ENCODE results near the gene NFIL3. TPM values are rescaled to one million over a fixed set of nuclear protein-coding genes. Genes with fewer than 3 reads are reported as not detected.

NFIL3 gene
- total and polyA plus RNA-seq, 4 experiments from 2014 or later = 1.8 to 3.3 (median 2.6) TPM

DNA sequence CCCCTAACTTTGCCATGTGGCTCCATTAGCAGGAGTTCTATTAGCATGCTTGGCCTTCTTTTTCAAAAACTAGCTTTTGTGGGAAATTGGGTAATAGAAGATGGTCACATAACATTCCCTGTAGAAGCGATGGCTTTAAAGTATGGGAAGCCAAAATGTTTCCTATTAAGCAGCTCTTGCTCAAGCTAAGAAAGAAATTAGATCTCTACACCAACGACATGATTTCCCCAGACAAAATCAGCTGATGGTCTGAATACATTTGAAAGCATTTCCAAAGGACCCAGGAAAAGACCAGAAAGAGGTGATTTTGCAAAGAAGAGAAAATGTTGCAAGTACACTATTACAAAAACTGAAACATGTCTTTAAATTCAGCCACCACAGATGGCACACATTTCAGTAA lies 4.8 kb upstream of the NFIL3 start:
- peak overlapping the region in 1 of 7 donors; percentile 23 for H3K27ac Mint-ChIP-seq
- no peak for DNase-seq
- Histone ChIP-seq H3K9me3 (ENCODE audit: control insufficient read depth in 1 of 2, low read length in 2 of 2) (no peaks in the 10 kb centered on the region), H3K27ac (ENCODE audit: low read depth, low read length) (no peak overlapping the region), H3K4me1 (ENCODE audit: insufficient read depth, low read length) (peaks cover 16% of the 10 kb centered on the region), H3K27me3 (ENCODE audit: insufficient read depth, low read length) (peaks cover 5% of the 10 kb centered on the region), H3K4me3 (ENCODE audit: low read length in 2 of 2) (no peak overlapping the region), H3K36me3 (ENCODE audit: insufficient read depth, low read length) (no peaks in the 10 kb centered on the region)
- H3K9me3 Mint-ChIP-seq = peaks cover 0 to 2% (median 0%) of the 10 kb centered on the region in 8 donors
- H3K27me3 Mint-ChIP-seq = peaks cover 4 to 6% of the 10 kb centered on the region in 2 donors
- peaks cover 16 to 19% (median 19%) of the 10 kb centered on the region in 4 donors for H3K4me1 Mint-ChIP-seq
- CTCF ChIA-PET (ENCODE audit: partially characterized antibody) = interaction anchor here (1.1 to 8.1 kb wide), 4 partner anchors 11 to 512 kb away, joined by 3 to 155 read pairs (median 62); no protein-coding TSS in a partner anchor
- POLR2A ChIA-PET (ENCODE audit: partially characterized antibody) = no interaction called here
- H3K36me3 Mint-ChIP-seq = peaks cover 0 to 9% of the 10 kb centered on the region in 2 donors
- intact Hi-C loops (cut with micrococcal nuclease) = loop anchor here (5.0 to 10.0 kb wide), 2 partner anchors 299 to 896 kb away; partner anchors contain the start of genes CENPP and NOL8
- H3K4me3 Mint-ChIP-seq = no peak overlapping the region

DNA sequence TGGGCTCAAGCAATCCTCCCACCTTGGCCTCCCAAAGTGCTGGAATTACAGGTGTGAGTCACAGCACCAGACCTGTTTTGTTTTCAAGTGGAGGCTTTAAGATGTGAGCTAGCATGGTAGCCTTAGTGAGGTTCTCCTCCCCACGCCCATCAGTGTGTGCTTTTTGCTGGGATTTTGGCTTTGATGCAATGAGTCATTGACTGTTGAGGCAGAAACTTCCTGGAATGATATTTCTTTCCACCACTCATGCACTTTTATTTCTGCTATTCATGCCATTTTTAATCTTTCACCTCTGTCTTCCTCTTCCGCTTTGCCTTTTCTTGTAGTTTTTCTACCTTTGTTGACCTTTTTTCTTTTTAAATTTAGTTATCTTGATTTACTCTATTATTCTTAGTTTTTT lies 4.2 kb upstream of the NFIL3 start:
- no peak overlapping the region for H3K4me3 Mint-ChIP-seq
- intact Hi-C loops (cut with micrococcal nuclease) = loop anchor here (5.0 to 10.0 kb wide), 2 partner anchors 299 to 897 kb away; partner anchors contain the start of genes CENPP and NOL8
- peaks cover 5% of the 10 kb centered on the region for H3K27me3 ChIP-seq (ENCODE audit: insufficient read depth, low read length)
- H3K36me3 Mint-ChIP-seq = peaks cover 0 to 14% of the 10 kb centered on the region in 2 donors
- H3K4me1 Mint-ChIP-seq = peaks cover 20 to 24% (median 23%) of the 10 kb centered on the region in 4 donors
- no peak overlapping the region for H3K27ac ChIP-seq (ENCODE audit: low read depth, low read length)
- DNase-seq = no peak
- peaks cover 19% of the 10 kb centered on the region for H3K4me1 ChIP-seq (ENCODE audit: insufficient read depth, low read length)
- H3K4me3 ChIP-seq (ENCODE audit: low read length in 2 of 2) = no peak overlapping the region
- H3K36me3 ChIP-seq (ENCODE audit: insufficient read depth, low read length) = no peaks in the 10 kb centered on the region
- peaks cover 6% of the 10 kb centered on the region in 2 donors for H3K27me3 Mint-ChIP-seq
- ChIA-PET CTCF (ENCODE audit: partially characterized antibody) (interaction anchor here (1.1 to 8.1 kb wide), 5 partner anchors 7 to 512 kb away, joined by 3 to 155 read pairs (median 10); no protein-coding TSS in a partner anchor), POLR2A (ENCODE audit: partially characterized antibody) (no interaction called here)
- peaks cover 0 to 2% (median 0%) of the 10 kb centered on the region in 8 donors for H3K9me3 Mint-ChIP-seq
- H3K27ac Mint-ChIP-seq = peak overlapping the region in 1 of 7 donors; percentile 23
- no peaks in the 10 kb centered on the region for H3K9me3 ChIP-seq (ENCODE audit: control insufficient read depth in 1 of 2, low read length in 2 of 2)

DNA sequence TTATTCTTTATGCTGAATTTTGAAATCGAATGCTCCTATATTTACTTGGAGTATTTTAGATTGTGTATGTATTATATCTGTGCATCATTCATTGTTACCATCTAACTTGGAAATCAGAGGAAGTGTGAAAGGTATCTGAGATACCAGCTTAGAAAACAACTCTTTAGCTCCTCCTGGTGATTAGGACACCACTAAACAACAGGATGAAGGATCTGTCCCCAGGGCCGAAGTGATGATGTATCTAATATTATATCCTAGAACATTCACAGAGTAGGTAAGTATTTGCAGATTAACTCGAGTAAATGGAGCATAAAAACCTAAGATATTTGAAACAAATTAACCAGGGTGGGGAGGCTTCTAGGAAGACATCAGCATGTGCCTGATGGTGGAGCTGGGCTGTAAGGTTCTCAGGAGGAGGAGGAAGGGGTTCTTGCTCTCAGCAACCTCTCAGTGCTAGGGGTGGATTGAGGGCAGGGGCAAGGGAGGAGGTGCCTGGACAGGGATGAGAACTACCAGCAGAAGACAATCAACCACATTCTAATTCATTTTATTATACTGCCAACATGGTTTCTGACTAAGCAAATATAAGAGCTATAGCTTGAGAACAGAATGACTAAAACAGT lies 2.6 kb upstream of the NFIL3 start:
- H3K27ac Mint-ChIP-seq = peak overlapping the region in 2 of 7 donors; percentile 25 to 90
- Histone ChIP-seq H3K36me3 (ENCODE audit: insufficient read depth, low read length) (no peaks in the 10 kb centered on the region), H3K27me3 (ENCODE audit: insufficient read depth, low read length) (no peaks in the 10 kb centered on the region), H3K4me1 (ENCODE audit: insufficient read depth, low read length) (peaks cover 36% of the 10 kb centered on the region), H3K27ac (ENCODE audit: low read depth, low read length) (no peak overlapping the region), H3K4me3 (ENCODE audit: low read length in 2 of 2) (no peak overlapping the region), H3K9me3 (ENCODE audit: control insufficient read depth in 1 of 2, low read length in 2 of 2) (no peaks in the 10 kb centered on the region)
- peak overlapping the region in 4 of 8 donors; percentile 6 to 98 (median 90) for H3K4me3 Mint-ChIP-seq
- POLR2A ChIA-PET (ENCODE audit: partially characterized antibody) = interaction anchor here (0.6 to 1.4 kb wide), 5 partner anchors 59 to 391 kb away, joined by 3 to 5 read pairs (median 4); no protein-coding TSS in a partner anchor
- DNase-seq = peak in 4 of 5 donors; percentile 39 to 49 (median 43)
- H3K27me3 Mint-ChIP-seq = peaks cover 13 to 14% of the 10 kb centered on the region in 2 donors
- H3K4me1 Mint-ChIP-seq = peaks cover 31 to 39% (median 34%) of the 10 kb centered on the region in 4 donors
- peaks cover 0 to 2% (median 0%) of the 10 kb centered on the region in 8 donors for H3K9me3 Mint-ChIP-seq
- intact Hi-C loops (cut with micrococcal nuclease) = loop anchor here (1.0 to 10.0 kb wide), 5 partner anchors 301 to 899 kb away; partner anchors contain the start of genes CENPP and NOL8
- peaks cover 0 to 18% of the 10 kb centered on the region in 2 donors for H3K36me3 Mint-ChIP-seq
- CTCF ChIA-PET (ENCODE audit: partially characterized antibody) = interaction anchor here (0.7 to 8.1 kb wide), 25 partner anchors 8 to 517 kb away, joined by 3 to 155 read pairs (median 4); no protein-coding TSS in a partner anchor

DNA sequence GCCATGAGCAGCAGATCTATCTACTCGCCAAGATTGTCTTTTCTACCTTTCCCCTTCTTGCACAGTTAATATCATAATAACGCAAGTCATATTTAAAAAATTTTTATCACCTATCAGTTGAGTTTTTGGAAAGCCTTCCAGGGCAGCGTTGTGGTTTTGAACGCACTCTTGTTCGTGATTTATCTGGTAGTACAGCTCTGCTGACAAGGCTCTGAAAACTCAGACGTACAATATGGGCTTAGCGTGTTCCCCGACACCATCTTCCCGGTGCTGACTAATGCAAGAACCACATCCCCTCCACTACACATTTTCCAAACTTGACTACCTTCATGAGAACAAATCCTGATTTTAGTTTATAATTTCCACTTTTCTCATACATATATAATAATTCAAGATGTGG lies 1.6 kb upstream of the NFIL3 start:
- Histone ChIP-seq H3K36me3 (ENCODE audit: insufficient read depth, low read length) (no peaks in the 10 kb centered on the region), H3K4me3 (ENCODE audit: low read length in 2 of 2) (peak overlapping the region in 1 of 2 donors; percentile 67), H3K27ac (ENCODE audit: low read depth, low read length) (no peak overlapping the region), H3K4me1 (ENCODE audit: insufficient read depth, low read length) (peaks cover 36% of the 10 kb centered on the region), H3K27me3 (ENCODE audit: insufficient read depth, low read length) (peaks cover 8% of the 10 kb centered on the region), H3K9me3 (ENCODE audit: control insufficient read depth in 1 of 2, low read length in 2 of 2) (no peaks in the 10 kb centered on the region)
- H3K4me1 Mint-ChIP-seq = peaks cover 34 to 45% (median 40%) of the 10 kb centered on the region in 4 donors
- intact Hi-C loops (cut with micrococcal nuclease) = loop anchor here (5.0 to 10.0 kb wide), 2 partner anchors 302 to 900 kb away; partner anchors contain the start of genes CENPP and NOL8
- POLR2A ChIA-PET (ENCODE audit: partially characterized antibody) = interaction anchor here (1.0 to 2.1 kb wide), 2 partner anchors 64 to 66 kb away, joined by 3 to 5 read pairs; partner anchors contain the start of gene AUH
- H3K4me3 Mint-ChIP-seq = peak overlapping the region; percentile 86 to 98 (median 89)
- DNase-seq = peak in 3 of 5 donors; percentile 8 to 44 (median 12)
- CTCF ChIA-PET (ENCODE audit: partially characterized antibody) = interaction anchor here (1.1 to 8.1 kb wide), 10 partner anchors 9 to 509 kb away, joined by 3 to 155 read pairs (median 4); no protein-coding TSS in a partner anchor
- no peaks in the 10 kb centered on the region for H3K9me3 Mint-ChIP-seq
- H3K36me3 Mint-ChIP-seq = peaks cover 0 to 18% of the 10 kb centered on the region in 2 donors
- H3K27ac Mint-ChIP-seq = peak overlapping the region; percentile 39 to 92 (median 90)
- peaks cover 18 to 20% of the 10 kb centered on the region in 2 donors for H3K27me3 Mint-ChIP-seq

DNA sequence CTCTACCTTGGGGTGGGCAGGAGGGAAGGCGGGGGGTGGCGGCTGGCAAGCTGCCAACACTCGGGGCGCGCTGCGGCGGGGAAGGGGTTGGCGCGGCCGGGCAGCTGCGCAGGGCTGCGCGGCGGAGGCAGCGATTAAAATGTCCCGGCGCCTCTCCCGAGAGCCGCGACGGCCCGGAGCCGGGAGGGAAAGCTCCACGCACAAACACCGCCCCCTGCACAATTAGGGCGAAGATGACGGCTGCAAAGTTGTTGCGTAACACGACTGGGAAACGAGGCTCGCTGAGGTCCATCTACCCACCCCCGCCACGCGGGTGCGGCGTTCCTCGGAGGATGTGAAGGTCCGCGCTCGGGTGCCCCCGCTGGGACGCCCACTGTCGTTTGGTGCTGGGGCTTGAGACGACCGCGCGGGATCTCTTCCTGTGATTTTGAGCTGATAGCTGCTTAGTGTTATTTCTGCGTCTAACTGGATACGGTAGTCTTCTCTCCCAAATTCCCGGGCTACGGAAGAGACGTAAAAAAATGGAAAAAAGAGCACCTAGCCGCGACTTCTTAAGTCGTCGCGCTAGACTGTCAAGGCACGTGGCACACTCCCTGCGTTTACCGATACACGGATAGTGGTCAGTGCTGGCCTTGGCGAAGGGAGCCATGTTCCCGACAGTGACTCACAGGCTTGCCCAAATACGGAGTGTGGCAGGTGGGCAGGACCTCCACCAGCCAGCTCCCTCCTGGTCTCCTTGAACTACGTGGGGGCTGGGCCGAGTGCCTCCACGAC lies 958 bp upstream of the NFIL3 start:
- peak; percentile 43 to 68 (median 56) for DNase-seq
- H3K4me3 Mint-ChIP-seq = peak overlapping the region; percentile 86 to 98 (median 89)
- ChIA-PET POLR2A (ENCODE audit: partially characterized antibody) (interaction anchor here (0.7 to 2.5 kb wide), 5 partner anchors 63 to 510 kb away, joined by 3 to 16 read pairs (median 4); partner anchors contain the start of gene AUH), CTCF (ENCODE audit: partially characterized antibody) (interaction anchor here (0.9 to 8.1 kb wide), 9 partner anchors 8 to 509 kb away, joined by 3 to 155 read pairs (median 4); no protein-coding TSS in a partner anchor)
- Histone ChIP-seq H3K36me3 (ENCODE audit: insufficient read depth, low read length) (no peaks in the 10 kb centered on the region), H3K9me3 (ENCODE audit: control insufficient read depth in 1 of 2, low read length in 2 of 2) (no peaks in the 10 kb centered on the region), H3K27ac (ENCODE audit: low read depth, low read length) (peak overlapping the region; percentile 30), H3K4me3 (ENCODE audit: low read length in 2 of 2) (peak overlapping the region; percentile 64 to 67), H3K27me3 (ENCODE audit: insufficient read depth, low read length) (peaks cover 12% of the 10 kb centered on the region), H3K4me1 (ENCODE audit: insufficient read depth, low read length) (peaks cover 36% of the 10 kb centered on the region)
- intact Hi-C loops (cut with micrococcal nuclease) = loop anchor here (1.0 to 10.0 kb wide), 4 partner anchors 231 to 900 kb away; partner anchors contain the start of genes CENPP and NOL8
- H3K9me3 Mint-ChIP-seq = no peaks in the 10 kb centered on the region
- peaks cover 0 to 18% of the 10 kb centered on the region in 2 donors for H3K36me3 Mint-ChIP-seq
- H3K27ac Mint-ChIP-seq = peak overlapping the region; percentile 39 to 92 (median 90)
- H3K27me3 Mint-ChIP-seq = peaks cover 22 to 25% of the 10 kb centered on the region in 2 donors
- peaks cover 35 to 46% (median 41%) of the 10 kb centered on the region in 4 donors for H3K4me1 Mint-ChIP-seq
